ENCODE results near the gene METTL16.

- TF ChIP-seq POLR2A (IDR thresholded peaks at IDR 0.05; ENCODE audit: low read depth, low read length) (no peak), TAF1 (IDR thresholded peaks at IDR 0.05; ENCODE audit: low read depth, low read length) (no peak), SPI1 (IDR thresholded peaks at IDR 0.05; ENCODE audit: low read depth, low read length) (no peak), POLR2AphosphoS5 (IDR thresholded peaks at IDR 0.05; ENCODE audit: low read depth, low read length) (no peak), POU2F2 (IDR thresholded peaks at IDR 0.05; ENCODE audit: low read depth, low read length) (no peak), PAX5 (IDR thresholded peaks at IDR 0.05; ENCODE audit: insufficient read depth, low read length, severe bottlenecking) (no peak)
Observed at GRCh38 chr17:2371183-2372130, 140.2 kb downstream of the METTL16 start.

All from GM12891 (cell line).